ENCODE results near the gene ST3GAL2.
"Not testable (repeated sequence)": the region's sequence is repeated elsewhere in the genome, so short reads cannot be mapped to it uniquely, and the experiment has no call there.

Gene ST3GAL2

DNA sequence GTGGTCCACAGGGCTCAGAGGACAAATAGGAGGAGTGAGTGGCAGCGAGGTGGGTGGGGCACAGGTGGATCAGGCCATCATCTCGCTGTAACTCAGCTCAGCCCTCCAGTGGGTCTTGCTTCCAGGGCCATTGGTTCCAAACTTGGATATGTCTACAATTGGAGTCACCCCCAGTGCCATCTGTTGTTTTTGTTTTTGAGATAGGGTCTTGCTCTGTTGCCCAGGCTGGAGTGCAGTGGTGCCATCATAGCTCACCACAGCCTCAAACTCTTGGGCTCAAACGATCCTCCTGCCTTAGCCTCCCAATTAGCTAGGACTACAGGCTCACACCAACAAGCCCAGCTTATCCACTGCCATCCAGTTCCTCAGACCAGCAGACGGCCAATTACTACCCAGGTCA lies 46.3 kb downstream of the ST3GAL2 start:
- no peak overlapping the region for H3K27ac ChIP-seq

DNA sequence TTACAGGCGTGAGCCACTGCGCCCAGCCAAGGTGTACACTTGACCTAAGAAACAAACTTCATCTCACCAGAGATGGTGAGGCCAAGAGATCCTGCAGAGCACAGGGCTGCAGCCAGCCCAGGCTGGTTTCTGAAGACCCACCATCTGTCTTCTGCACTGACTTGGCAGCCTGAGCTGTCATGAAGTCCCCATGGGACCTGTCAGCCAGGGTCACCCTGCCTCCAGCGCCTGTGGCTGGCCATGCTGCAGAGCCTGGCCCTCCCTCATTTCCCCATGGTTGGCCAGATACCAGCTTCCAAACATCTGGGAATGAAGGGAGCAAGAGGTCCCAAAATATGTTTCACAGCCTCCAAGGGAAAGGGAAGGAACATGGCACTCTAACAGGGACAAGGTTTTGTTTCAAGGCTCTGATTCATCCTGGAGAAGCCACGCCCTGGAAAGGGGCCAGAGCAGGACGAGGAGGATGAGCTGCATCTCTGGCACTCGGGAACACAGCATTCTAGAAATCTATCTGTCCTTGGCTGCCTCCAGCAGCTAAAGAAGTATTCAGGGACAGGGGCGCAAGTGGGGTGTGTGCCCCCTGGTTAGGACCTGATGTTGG lies 46.9 kb downstream of the ST3GAL2 start:
- no peak for DNase-seq (ENCODE audit: low read depth, low spot score)

More for the DNA sequence above, 46.3 kb downstream of the ST3GAL2 start:
- DNase-seq (ENCODE audit: low read depth, low spot score): no peak

DNA sequence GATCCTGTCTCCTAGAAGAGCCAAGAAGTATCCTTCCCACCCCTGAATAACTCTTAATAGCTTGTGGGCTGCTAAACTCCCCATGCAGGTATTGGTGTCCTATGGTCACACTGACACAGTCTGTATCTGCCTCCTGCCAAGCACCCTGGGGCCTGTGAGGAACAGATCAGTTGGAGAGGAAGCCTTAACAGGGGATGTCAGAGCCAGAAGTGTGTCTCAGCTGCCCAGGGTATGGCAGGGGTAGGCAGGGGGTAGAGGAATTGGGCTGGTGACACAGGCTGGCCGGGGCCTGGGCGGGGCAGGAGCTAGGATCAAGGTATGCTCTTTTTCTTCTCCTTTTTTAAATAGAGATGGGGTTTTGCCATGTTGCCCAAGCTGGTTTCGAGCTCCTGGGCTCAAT lies 47.5 kb downstream of the ST3GAL2 start:
- no peak for DNase-seq (ENCODE audit: low read depth, low spot score)
- H3K27ac ChIP-seq: no peak overlapping the region

More for the DNA sequence above, 46.9 kb downstream of the ST3GAL2 start:
- H3K27ac ChIP-seq: no peak overlapping the region

DNA sequence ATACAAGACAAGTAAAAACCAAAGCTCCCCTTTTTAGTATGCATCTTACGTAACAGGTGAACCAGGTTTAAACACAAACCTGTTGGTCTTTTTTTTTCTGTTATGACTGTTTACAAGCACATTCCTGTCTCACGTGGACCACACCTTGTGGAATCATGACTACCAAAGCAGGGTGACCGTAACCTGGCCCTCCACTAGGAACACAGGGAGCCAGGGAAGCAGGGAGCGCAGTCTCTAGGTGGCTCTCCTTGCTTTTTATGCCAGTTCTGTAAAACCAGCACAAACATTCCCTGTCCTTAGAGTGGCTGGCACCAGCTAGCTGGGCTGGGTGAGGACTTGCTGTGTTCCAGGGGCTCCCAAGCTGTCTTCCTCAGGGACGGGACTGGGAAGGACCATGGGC lies 48.1 kb downstream of the ST3GAL2 start:
- DNase-seq (ENCODE audit: low read depth, low spot score): peak; percentile 36
- H3K27ac ChIP-seq: no peak overlapping the region

DNA sequence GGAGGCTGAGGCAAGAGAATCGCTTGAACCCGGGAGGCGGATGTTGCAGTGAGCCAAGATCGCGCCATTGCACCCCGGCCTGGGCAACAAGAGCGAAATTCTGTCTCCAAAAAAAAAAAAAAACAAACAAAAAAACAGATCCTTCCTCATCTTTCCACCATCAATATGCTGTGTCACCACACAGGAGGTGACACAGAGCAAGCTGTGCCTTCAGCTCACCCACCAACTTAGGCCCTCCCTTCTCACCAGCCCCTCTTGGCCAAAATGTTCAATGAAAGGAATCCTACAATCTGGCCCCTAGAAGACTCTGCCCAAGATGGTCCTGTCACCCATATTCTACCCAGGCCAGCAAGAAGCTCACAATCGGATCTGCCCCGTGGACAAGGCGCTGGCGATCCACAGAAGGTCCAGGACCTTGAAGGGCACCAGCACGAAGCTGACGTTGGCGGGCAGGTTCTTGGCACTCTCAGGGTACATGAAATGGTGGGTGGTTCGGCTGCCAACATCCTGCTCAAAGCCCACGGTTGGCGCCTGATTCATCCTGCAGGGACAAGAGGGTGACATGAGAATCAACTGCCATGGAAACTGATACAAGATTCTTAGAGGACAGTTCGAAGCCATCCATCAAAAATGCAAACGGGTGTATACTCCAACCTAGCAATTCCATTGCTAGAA lies 50.8 kb downstream of the ST3GAL2 start:
- no peak for DNase-seq (ENCODE audit: low read depth, low spot score)
- H3K27ac ChIP-seq: no peak overlapping the region

DNA sequence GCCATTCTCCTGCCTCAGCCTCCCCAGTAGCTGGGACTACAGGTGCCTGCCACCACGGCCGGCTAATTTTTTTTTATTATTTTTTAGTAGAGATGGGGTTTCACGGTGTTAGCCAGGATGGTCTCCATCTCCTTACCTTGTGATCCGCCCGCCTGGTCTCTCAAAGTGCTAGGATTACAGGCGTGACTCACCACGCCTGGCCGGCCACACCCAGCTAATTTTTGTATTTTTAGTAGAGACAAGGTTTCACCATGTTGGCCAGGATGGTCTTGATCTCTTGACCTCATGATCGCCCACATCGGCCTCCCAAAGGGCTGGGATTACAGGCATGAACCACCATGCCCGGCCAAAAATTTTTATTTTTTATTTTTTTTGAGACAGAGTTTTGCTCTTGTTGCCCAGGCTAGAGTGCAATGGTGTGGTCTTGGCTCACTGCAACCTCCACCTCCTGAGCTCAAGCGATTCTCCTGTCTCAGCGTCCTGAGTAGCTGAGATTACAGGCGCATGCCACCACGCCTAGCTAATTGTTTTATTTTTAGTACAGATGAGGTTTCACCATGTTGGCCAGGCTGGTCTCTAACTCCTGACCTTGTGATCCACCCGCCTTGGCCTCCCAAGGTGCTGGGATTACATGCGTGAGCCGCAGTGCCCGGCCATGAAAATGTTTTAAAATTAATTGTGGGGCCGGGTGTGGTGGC lies 52.5 kb downstream of the ST3GAL2 start:
- not testable (repeated sequence) for DNase-seq (ENCODE audit: low read depth, low spot score); H3K27ac ChIP-seq

DNA sequence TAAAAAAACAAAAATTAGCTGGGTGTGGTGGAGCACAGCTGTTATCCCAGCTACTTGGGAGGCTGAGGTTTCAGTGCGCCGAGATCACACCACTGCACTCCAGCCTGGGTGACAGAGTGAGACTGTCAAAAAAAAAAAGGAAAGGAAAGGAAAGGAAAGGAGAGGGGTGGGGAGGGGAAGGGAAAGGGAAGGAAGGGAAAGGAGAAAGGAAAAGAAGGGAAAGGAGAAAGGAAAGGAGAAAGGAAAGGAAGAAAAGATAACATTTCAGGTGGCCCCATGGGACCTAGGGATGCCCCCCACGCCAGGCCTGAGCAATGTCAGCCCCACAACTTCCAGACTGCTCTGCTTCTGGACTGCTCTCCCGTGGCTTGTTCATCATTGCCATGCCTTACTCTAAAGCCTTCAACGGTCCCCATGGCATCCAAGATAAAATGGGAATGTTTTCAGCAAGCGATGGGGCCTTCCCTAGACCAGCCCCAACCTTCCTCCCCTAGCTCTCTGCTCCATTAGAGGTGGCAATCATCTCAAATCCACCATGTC lies 55.4 kb downstream of the ST3GAL2 start:
- H3K27ac ChIP-seq: no peak overlapping the region
- no peak for DNase-seq (ENCODE audit: low read depth, low spot score)

DNA sequence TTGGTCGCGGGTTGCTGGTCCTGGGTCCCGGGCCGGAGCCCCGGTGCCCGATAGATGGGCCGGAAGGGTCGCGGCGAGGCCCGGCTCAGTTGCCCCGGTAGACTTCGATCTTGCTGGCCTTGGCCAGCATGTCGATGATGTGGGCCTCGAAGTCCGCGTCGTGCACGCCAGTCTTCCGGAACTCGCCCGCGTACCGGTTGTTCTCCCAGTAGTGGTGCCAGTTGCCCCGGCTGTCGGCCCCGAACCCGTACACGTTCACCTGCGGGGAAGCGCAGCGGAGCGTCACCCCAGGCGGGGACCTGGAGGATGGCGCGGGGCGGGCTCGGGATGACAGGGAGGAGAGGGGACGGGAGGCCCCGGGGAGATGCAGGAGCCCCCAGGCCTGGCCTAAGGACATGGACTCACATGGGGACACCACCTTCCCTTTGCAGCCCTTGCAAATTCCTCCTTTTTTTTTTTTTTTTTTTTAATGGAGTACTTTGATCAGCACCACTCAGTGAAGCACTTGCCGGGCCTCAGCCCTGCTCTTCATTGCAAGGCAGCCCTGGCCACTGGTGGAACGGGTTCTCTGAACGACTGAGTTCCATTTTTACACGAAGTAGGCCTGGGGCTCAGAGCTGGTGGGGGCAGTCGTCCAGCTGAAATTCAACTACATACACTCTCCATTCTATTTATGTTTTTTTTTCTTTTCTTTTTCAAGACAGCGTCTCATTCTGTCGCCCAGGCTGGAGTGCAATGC lies 57.1 kb downstream of the ST3GAL2 start:
- no peak for DNase-seq (ENCODE audit: low read depth, low spot score)
- peak overlapping the region; percentile 96 for H3K27ac ChIP-seq

DNA sequence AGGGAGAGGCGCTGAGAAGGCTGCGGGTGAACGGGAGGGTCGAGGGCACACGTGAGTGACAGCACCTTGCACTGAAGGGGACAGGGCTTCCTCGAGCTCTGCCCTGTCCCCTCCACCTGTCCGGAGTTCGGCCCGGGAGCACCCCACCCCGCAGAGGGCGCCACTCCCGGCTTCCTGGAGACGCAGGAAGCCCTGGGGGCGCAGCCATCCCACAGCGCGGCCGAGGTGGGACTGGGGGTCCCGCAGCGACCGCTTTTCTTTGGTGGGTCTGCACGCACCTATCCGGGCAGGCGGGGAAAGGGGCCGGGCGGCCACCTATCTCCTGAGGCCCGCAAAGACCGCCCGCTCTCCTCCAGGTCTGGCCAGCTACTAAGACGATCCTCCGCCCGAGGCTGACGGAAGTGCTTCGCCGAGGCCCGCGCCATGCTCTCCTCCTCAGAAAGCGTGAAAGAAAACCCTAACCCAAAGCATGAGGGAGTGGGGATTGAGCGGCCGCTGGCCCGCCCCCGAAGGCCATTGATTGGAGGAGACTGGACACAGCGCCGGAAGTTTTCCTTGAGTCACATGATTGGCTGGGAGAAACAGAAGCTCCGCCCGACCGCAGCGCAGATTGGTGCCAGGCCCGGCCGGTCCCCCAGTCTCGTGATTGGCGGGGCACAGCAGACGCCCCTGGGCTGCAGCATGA lies 57.8 kb downstream of the ST3GAL2 start:
- DNase-seq (ENCODE audit: low read depth, low spot score): peak; percentile 88
- H3K27ac ChIP-seq: peak overlapping the region; percentile 96

DNA sequence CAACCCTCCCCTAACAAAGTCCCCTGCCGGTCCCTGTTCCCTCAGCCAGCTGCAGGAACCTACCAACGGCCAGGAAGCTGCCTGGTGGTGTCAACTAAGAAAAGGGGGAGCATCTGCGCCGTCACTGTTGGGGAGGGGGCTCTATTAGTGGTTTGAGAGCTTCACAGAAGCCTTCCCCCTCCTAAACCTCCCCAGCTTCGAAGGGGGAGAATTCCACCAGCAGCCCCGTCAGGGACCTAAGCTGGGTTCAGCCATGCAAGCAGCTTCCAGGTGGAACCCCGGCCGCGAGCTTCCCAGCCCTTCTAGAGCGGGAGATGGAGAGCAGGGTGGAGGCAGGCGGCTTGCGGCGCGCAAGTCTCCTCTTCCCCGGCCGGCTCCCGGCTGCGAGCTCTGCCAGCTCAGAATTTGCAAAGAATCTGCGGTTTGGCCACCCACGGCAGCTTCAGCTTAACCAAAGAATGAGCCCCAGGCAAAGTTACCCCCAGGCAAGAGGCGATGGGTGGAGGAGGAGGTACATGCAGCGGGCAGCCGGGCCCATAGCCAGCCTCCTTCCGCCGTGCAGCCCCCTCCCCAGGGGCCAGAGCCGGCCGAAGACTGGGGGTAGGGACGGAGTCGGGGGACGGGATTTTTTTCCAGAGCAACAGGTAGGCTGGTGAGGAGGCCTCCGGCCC lies 58.5 kb downstream of the ST3GAL2 start:
- peak; percentile 20 for DNase-seq (ENCODE audit: low read depth, low spot score)
- peak overlapping the region; percentile 96 for H3K27ac ChIP-seq

DNA sequence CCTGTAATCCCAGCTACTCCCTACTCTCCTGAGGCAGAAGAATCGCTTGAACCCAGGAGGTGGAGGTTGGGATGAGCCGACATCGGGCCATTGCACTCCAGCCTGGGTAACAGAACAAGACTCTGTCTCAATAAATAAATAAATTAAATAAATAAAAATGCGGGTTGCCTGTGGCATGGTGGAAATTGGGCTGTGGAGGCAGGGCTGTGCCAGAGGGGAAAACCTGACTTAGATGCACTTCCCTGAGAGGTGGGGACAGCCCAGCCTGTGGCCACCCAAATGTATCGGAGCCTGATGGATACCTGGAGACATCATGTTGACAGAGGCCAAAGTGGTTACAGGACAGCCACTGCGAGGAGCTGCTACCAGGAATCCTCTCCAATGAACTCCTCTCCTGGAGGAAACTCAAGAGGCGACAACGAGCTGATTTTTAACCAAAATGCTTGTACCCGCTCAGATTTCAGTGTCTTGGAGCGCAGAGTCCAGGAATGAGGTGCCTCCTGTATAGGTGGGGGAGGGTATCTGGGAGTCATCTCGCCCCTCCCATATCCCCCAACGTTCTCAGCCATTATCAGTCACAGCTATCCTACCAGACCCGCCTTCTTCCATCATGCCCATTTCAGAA lies 59.9 kb downstream of the ST3GAL2 start:
- H3K27ac ChIP-seq: peak overlapping the region; percentile 96
- no peak for DNase-seq (ENCODE audit: low read depth, low spot score)

DNA sequence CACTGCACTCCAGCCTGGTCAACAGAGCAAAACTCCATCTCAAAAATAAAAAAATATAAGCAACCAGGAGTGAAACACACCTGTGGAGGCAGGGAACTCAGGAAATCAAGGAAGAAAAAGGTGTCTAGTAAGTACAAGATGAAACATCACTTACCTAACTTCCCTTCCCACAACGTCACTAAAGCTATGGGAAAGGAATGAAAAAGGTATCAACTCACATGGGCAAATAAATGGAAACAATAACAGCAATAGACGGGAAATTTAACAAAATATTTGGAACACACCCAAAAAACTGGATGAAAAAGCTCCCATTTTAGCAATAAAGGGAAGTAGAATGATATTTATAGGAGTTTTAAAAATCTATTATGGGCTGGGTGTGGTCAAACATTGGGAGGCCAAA lies 61.1 kb downstream of the ST3GAL2 start:
- no peak for DNase-seq (ENCODE audit: low read depth, low spot score)
- H3K27ac ChIP-seq: no peak overlapping the region

DNA sequence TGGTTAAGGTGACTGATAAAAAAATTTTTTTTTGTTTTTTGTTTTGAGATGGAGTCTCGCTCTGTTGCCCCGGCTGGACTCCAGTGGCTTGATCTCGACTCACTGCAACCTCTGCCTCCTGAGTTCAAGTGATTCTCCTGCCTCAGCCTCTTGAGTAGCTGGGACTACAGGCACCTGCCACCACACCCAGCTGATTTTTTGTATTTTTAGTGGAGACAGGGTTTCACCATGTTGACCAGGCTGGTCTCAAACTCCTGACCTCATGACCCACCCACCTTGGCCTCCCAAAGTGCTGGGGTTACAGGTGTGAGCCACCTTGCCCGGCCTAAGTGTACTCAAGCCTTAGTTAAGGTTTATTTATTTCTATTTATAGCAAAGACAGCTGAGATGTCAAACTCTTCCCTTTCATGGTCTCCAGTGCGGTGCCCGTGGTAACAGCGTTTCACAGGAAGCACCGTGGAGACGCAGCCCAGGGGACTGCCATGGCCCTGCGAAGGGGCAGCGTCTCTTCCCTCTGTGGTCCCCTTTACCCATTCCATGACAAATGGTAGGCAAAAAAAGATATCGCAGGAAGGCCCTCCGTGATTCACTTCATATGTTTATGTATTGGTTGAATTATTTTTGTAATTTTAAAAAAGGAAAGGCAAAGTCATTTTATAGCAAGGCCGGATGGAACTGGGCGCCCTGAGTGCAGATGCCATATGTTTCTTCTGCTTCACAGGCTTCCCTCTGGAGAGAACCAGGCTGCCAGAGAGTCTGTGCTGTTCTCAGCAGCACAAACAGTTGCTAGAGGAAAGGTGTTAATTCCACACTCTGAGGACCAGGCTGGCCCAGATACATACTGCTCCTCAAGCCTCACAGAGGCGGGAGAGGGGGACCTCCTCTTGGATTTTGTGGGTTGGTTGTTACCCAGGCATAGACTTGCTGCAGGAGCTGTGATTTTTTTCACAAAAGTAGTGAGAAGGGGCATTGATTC lies 63.0 kb downstream of the ST3GAL2 start:
- DNase-seq (ENCODE audit: low read depth, low spot score): no peak
- peak overlapping the region; percentile 21 for H3K27ac ChIP-seq

DNA sequence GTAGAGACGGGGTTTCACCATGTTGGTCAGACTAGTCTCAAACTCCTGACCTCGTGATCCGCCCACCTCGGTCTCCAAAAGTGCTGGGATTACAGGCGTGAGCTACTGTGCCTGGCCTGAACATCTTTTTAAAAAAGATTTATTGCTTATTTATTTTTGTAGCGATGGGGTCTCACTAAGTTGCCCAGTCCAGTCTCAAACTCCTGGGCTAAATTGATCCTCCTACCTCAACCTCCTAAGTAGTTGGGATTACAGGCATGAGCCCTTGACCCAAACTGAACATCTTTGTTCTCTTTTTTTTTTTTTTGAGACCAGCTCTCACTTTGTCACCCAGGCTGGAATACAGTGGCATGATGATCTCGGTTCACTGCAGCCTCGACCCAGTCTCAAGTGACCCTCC lies 64.7 kb downstream of the ST3GAL2 start:
- no peak for DNase-seq (ENCODE audit: low read depth, low spot score)
- H3K27ac ChIP-seq: no peak overlapping the region

DNA sequence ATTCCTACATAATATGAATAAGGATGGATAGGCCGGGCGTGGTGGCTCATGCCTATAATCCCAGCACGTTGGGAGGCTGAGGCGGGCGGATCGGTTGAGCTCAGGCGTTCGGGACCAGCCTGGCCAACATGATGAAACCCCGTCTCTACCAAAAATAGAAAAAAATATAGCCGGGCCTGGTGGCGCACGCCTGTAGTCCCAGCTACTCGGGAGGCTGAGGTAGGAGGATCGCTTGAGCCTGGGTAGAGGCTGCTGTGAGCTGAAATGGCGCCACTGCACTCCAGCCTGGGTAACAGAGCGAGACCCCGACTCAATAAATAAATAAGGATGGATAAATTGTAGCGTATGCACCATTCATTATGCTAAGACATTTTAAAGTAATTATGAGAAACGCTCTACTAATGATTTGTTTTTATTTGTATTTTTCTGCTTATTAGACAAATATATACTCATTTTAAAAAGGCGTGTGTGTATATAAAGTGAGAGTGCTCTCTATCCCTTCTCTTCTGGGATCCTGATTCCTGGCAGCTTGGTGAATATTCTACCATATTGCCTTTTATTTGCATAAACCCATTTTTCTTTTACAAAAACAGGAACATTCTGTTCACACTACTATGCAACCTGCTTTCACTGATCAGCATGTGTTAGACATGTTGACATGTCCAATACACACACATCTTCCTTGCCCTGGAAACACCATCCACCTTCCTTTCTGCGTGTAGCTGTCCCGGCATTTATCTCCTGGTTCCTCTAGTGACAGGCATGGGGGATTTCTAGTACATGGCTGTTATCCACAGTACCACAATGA lies 65.8 kb downstream of the ST3GAL2 start:
- no peak overlapping the region for H3K27ac ChIP-seq
- DNase-seq (ENCODE audit: low read depth, low spot score): no peak

DNA sequence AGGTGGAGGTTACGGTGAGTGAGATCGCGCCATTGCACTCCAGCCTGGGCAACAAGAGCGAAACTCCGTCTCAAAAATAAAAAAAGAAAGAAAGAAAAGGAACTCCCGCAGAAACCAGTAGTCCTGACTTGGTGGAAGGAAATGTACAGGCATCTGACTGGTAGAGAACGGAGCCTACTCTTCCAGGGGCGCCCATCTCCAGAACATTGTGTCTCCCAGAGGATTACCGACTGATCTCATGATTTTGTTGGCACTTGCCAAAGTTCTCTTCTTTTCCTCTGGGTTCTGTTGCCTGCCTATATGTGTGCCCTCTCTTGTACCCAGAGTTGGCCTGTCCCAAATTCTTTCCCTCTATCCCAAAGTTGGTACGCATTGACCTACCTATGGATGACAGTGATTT lies 68.0 kb downstream of the ST3GAL2 start:
- no peak overlapping the region for H3K27ac ChIP-seq
- no peak for DNase-seq (ENCODE audit: low read depth, low spot score)

DNA sequence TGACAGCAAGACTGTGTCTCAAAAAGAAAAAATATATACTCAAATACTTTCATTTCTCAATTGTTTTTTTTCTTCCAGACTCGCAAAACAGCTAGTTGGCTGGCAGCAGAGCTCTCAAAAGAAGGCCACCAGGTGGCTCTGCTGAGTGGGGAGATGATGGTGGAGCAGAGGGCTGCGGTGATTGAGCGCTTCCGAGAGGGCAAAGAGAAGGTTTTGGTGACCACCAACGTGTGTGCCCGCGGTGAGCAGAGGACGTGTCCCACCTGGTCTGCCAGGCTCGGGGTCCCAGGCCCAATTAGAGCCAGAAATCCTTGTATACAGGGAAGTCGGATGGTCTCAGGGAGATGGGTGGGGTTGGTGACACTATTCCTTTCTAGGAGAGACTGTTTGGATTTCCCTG lies 68.8 kb downstream of the ST3GAL2 start:
- DNase-seq (ENCODE audit: low read depth, low spot score); H3K27ac ChIP-seq: not testable (repeated sequence)
